Effector memory CD4-positive, alpha-beta T cell (primary cell): ENCODE results near the gene SERTAD3.
"Not testable (repeated sequence)": the region's sequence is repeated elsewhere in the genome, so short reads cannot be mapped to it uniquely, and the experiment has no call there.

Experiments used
- DNase-seq, 3 donors: peaks; one replicate each; pipeline ENCODE4 v3.0.0-alpha.2; 2020
- H3K27ac ChIP-seq: 2 replicates; pipeline ENCODE4 v1.7.0; 2013; ENCODE audit warnings: mild to moderate bottlenecking, low read length, moderate library complexity; ENCODE audit not compliant: insufficient read depth, poor library complexity, severe bottlenecking
- H3K27me3 ChIP-seq: replicated peaks from 2 replicates; pipeline ENCODE4 v1.7.0; 2013; ENCODE audit warnings: mild to moderate bottlenecking, low read length; ENCODE audit not compliant: insufficient read depth, control insufficient read depth, poor library complexity, severe bottlenecking
- H3K36me3 ChIP-seq: 2 replicates; pipeline ENCODE4 v1.7.0; 2013; ENCODE audit warnings: mild to moderate bottlenecking, low read length, moderate library complexity; ENCODE audit not compliant: control insufficient read depth, insufficient read depth
- H3K4me1 ChIP-seq: 2 replicates; pipeline ENCODE4 v1.7.0; 2013; ENCODE audit warnings: low read length, mild to moderate bottlenecking; ENCODE audit not compliant: control insufficient read depth, insufficient read depth, poor library complexity, severe bottlenecking
- H3K4me3 ChIP-seq: 2 replicates; pipeline ENCODE4 v1.7.0; 2013; ENCODE audit warnings: low read length, low read depth, mild to moderate bottlenecking; ENCODE audit not compliant: insufficient read depth, poor library complexity, severe bottlenecking
- H3K9me3 ChIP-seq: 2 replicates; pipeline ENCODE4 v1.7.0; 2013; ENCODE audit warnings: mild to moderate bottlenecking, low read length, moderate library complexity; ENCODE audit not compliant: control insufficient read depth

The SERTAD3 gene

GRCh38 chr19:40466985-40467734 is 23.0 kb upstream of the SERTAD3 start, which contains the start of gene SPTBN4:
TSS of gene SPTBN4 (plus strand) at chr19:40467001. CDS start at chr19:40472622, 5,621 bp downstream.
- Histone ChIP-seq H3K36me3 (no peaks in the 10 kb centered on the region), H3K4me1 (peaks cover 26% of the 10 kb centered on the region), H3K27me3 (no peaks in the 10 kb centered on the region), H3K9me3 (no peaks in the 10 kb centered on the region), H3K27ac (peak within 1 kb of the TSS; percentile 36), H3K4me3 (peak within 1 kb of the TSS; percentile 59)
- no peak for DNase-seq

GRCh38 chr19:40466219-40466984 is 22.3 kb upstream of the SERTAD3 start:
- H3K4me3 ChIP-seq = peak overlapping the region; percentile 59
- H3K4me1 ChIP-seq = peaks cover 26% of the 10 kb centered on the region
- DNase-seq = peak; percentile 62 to 81 (median 76)
- H3K9me3 ChIP-seq = no peaks in the 10 kb centered on the region
- no peaks in the 10 kb centered on the region for H3K27me3 ChIP-seq
- H3K36me3 ChIP-seq = no peaks in the 10 kb centered on the region
- H3K27ac ChIP-seq = peak overlapping the region; percentile 36

- H3K9me3 ChIP-seq = no peaks in the 10 kb centered on the region
- peak; percentile 99 for DNase-seq
- peaks cover 26% of the 10 kb centered on the region for H3K4me1 ChIP-seq
- peak within 1 kb of the TSS; percentile 50 for H3K27ac ChIP-seq
- H3K27me3 ChIP-seq = no peaks in the 10 kb centered on the region
- no peaks in the 10 kb centered on the region for H3K36me3 ChIP-seq
- peak within 1 kb of the TSS; percentile 59 for H3K4me3 ChIP-seq
These were observed 21.6 kb upstream of the SERTAD3 start, which contains the start of gene BLVRB for GRCh38 chr19:40465557-40466218. TSS of gene BLVRB (minus strand) at chr19:40465745. CDS start at chr19:40465688, 57 bp downstream.

GRCh38 chr19:40465025-40465556 is 21.0 kb upstream of the SERTAD3 start:
- no peaks in the 10 kb centered on the region for H3K36me3 ChIP-seq
- H3K4me3 ChIP-seq = peak overlapping the region; percentile 59

GRCh38 chr19:40464059-40465024 is 20.2 kb upstream of the SERTAD3 start:
- Histone ChIP-seq H3K27ac (no peak overlapping the region), H3K9me3 (no peaks in the 10 kb centered on the region), H3K4me3 (no peak overlapping the region)

More at GRCh38 chr19:40465025-40465556, 21.0 kb upstream of the SERTAD3 start:
- Histone ChIP-seq H3K27me3 (no peaks in the 10 kb centered on the region), H3K9me3 (no peaks in the 10 kb centered on the region), H3K27ac (peak overlapping the region; percentile 50), H3K4me1 (peaks cover 26% of the 10 kb centered on the region)
- DNase-seq = peak in 2 of 3 donors; percentile 21 to 22

GRCh38 chr19:40463587-40464037 is 19.5 kb upstream of the SERTAD3 start:
- H3K27me3 ChIP-seq, H3K4me3 ChIP-seq, DNase-seq, H3K9me3 ChIP-seq, H3K27ac ChIP-seq, H3K36me3 ChIP-seq: not testable (repeated sequence)
- H3K4me1 ChIP-seq = peaks cover 26% of the 10 kb centered on the region

More at GRCh38 chr19:40464059-40465024, 20.2 kb upstream of the SERTAD3 start:
- Histone ChIP-seq H3K4me1 (peaks cover 26% of the 10 kb centered on the region), H3K27me3 (no peaks in the 10 kb centered on the region), H3K36me3 (no peaks in the 10 kb centered on the region)
- DNase-seq = peak; percentile 37 to 57 (median 44)

GRCh38 chr19:40461669-40462221 is 17.6 kb upstream of the SERTAD3 start:
- H3K4me3 ChIP-seq = no peak overlapping the region
- H3K27me3 ChIP-seq = no peaks in the 10 kb centered on the region
- no peak overlapping the region for H3K27ac ChIP-seq
- no peaks in the 10 kb centered on the region for H3K9me3 ChIP-seq
- no peak for DNase-seq
- no peaks in the 10 kb centered on the region for H3K36me3 ChIP-seq
- H3K4me1 ChIP-seq = peaks cover 21% of the 10 kb centered on the region

- no peaks in the 10 kb centered on the region for H3K9me3 ChIP-seq
- H3K27ac ChIP-seq = no peak overlapping the region
- no peaks in the 10 kb centered on the region for H3K36me3 ChIP-seq
- no peak for DNase-seq
- peaks cover 8% of the 10 kb centered on the region for H3K4me1 ChIP-seq
- no peaks in the 10 kb centered on the region for H3K27me3 ChIP-seq
- H3K4me3 ChIP-seq = no peak overlapping the region
These were observed 16.1 kb upstream of the SERTAD3 start for GRCh38 chr19:40460185-40460584.
